DMS 273 (cell line): ENCODE measurements around the gene FLOT1.
A peak's percentile ranks its signal among the peaks of the same experiment; 100 is the strongest.
"Not testable (repeated sequence)": the region's sequence is repeated elsewhere in the genome, so short reads cannot be mapped to it uniquely, and the experiment has no call there.

ENCODE experiments used
- DNase-seq: peaks from one replicate; lab custom pipeline; 2025; ENCODE audit not compliant: unreplicated experiment; lab: John Stamatoyannopoulos, UW

FLOT1 gene

GRCh38 chr6:30767944-30768301, 25.4 kb upstream of the FLOT1 start:
- DNase-seq, result no peak

GRCh38 chr6:30767158-30767943, 24.9 kb upstream of the FLOT1 start:
- no peak for DNase-seq

GRCh38 chr6:30766461-30767157, 24.1 kb upstream of the FLOT1 start:
- DNase-seq, result no peak

- DNase-seq, result not testable (repeated sequence)
Observed at GRCh38 chr6:30765495-30765894, 23.0 kb upstream of the FLOT1 start.

GRCh38 chr6:30764490-30765043, 22.1 kb upstream of the FLOT1 start:
- DNase-seq, result not testable (repeated sequence)

- peak; percentile 34 for DNase-seq
Observed at GRCh38 chr6:30763618-30764489, 21.4 kb upstream of the FLOT1 start.

GRCh38 chr6:30763155-30763617, 20.7 kb upstream of the FLOT1 start:
- DNase-seq, result no peak

- no peak for DNase-seq
Observed at GRCh38 chr6:30761791-30762429, 19.4 kb upstream of the FLOT1 start.

- no peak for DNase-seq
Observed at GRCh38 chr6:30760549-30760948, 18.1 kb upstream of the FLOT1 start.

GRCh38 chr6:30759575-30760239, 17.2 kb upstream of the FLOT1 start:
- no peak for DNase-seq

GRCh38 chr6:30757261-30757904, 14.9 kb upstream of the FLOT1 start:
- DNase-seq, result no peak

- DNase-seq, result not testable (repeated sequence)
Observed at GRCh38 chr6:30756405-30757003, 14.0 kb upstream of the FLOT1 start.

GRCh38 chr6:30754631-30755030, 12.1 kb upstream of the FLOT1 start:
- no peak for DNase-seq

GRCh38 chr6:30752157-30752927, 9.9 kb upstream of the FLOT1 start:
- DNase-seq, result peak; percentile 88

GRCh38 chr6:30750379-30750668, 7.8 kb upstream of the FLOT1 start:
- no peak for DNase-seq

- DNase-seq, result no peak
Observed at GRCh38 chr6:30749554-30750378, 7.3 kb upstream of the FLOT1 start.

GRCh38 chr6:30748851-30749540, 6.5 kb upstream of the FLOT1 start:
- DNase-seq, result no peak
